ENCODE data around the gene RAD9A. TPM values are rescaled to one million over a fixed set of nuclear protein-coding genes. Genes with fewer than 3 reads are reported as not detected.

The RAD9A gene
- total RNA-seq, 1 donor from 2014 or later: 18.5 TPM

- peak within 1 kb of the TSS; percentile 18 for H3K27ac Mint-ChIP-seq (ENCODE audit: unreplicated experiment)
- DNase-seq (ENCODE audit: extremely low spot score, unreplicated experiment): no peak
- H3K4me3 Mint-ChIP-seq (ENCODE audit: unreplicated experiment): no peak within 1 kb of the TSS
- TF ChIP-seq CTCF (IDR thresholded peaks at IDR 0.05): no peak
- H3K4me1 Mint-ChIP-seq (ENCODE audit: unreplicated experiment): peaks cover 24% of the 10 kb centered on the region
- H3K9me3 Mint-ChIP-seq (ENCODE audit: unreplicated experiment): no peaks in the 10 kb centered on the region
- peaks cover 12% of the 10 kb centered on the region for H3K36me3 Mint-ChIP-seq (ENCODE audit: unreplicated experiment)
- no peaks in the 10 kb centered on the region for H3K27me3 Mint-ChIP-seq (ENCODE audit: unreplicated experiment)
Measured at GRCh38 chr11:67437082-67437808, 45.5 kb downstream of the RAD9A start, which contains the start of gene PTPRCAP. TSS of gene PTPRCAP (minus strand) at chr11:67437682. CDS start at chr11:67437619, 63 bp downstream.

- H3K27ac Mint-ChIP-seq (ENCODE audit: unreplicated experiment): no peak overlapping the region
- no peak for DNase-seq (ENCODE audit: extremely low spot score, unreplicated experiment)
- peaks cover 27% of the 10 kb centered on the region for H3K4me1 Mint-ChIP-seq (ENCODE audit: unreplicated experiment)
- TF ChIP-seq CTCF (IDR thresholded peaks at IDR 0.05): no peak
- H3K36me3 Mint-ChIP-seq (ENCODE audit: unreplicated experiment): peaks cover 12% of the 10 kb centered on the region
- H3K9me3 Mint-ChIP-seq (ENCODE audit: unreplicated experiment): no peaks in the 10 kb centered on the region
- H3K27me3 Mint-ChIP-seq (ENCODE audit: unreplicated experiment): no peaks in the 10 kb centered on the region
- H3K4me3 Mint-ChIP-seq (ENCODE audit: unreplicated experiment): no peak overlapping the region
Measured at GRCh38 chr11:67437809-67438157, 46.0 kb downstream of the RAD9A start.

- DNase-seq (ENCODE audit: extremely low spot score, unreplicated experiment): no peak
- no peaks in the 10 kb centered on the region for H3K27me3 Mint-ChIP-seq (ENCODE audit: unreplicated experiment)
- TF ChIP-seq CTCF (IDR thresholded peaks at IDR 0.05): no peak
- no peak overlapping the region for H3K4me3 Mint-ChIP-seq (ENCODE audit: unreplicated experiment)
- H3K9me3 Mint-ChIP-seq (ENCODE audit: unreplicated experiment): no peaks in the 10 kb centered on the region
- peaks cover 28% of the 10 kb centered on the region for H3K4me1 Mint-ChIP-seq (ENCODE audit: unreplicated experiment)
- no peak overlapping the region for H3K27ac Mint-ChIP-seq (ENCODE audit: unreplicated experiment)
- H3K36me3 Mint-ChIP-seq (ENCODE audit: unreplicated experiment): peaks cover 12% of the 10 kb centered on the region
Measured at GRCh38 chr11:67438158-67438902, 46.5 kb downstream of the RAD9A start.

GRCh38 chr11:67439321-67440228 is 47.8 kb downstream of the RAD9A start:
- peak; percentile 26 for TF ChIP-seq CTCF (IDR thresholded peaks at IDR 0.05)
- H3K27me3 Mint-ChIP-seq (ENCODE audit: unreplicated experiment): no peaks in the 10 kb centered on the region
- no peak overlapping the region for H3K4me3 Mint-ChIP-seq (ENCODE audit: unreplicated experiment)
- H3K9me3 Mint-ChIP-seq (ENCODE audit: unreplicated experiment): no peaks in the 10 kb centered on the region
- DNase-seq (ENCODE audit: extremely low spot score, unreplicated experiment): no peak
- H3K36me3 Mint-ChIP-seq (ENCODE audit: unreplicated experiment): peaks cover 12% of the 10 kb centered on the region
- peak overlapping the region; percentile 35 for H3K27ac Mint-ChIP-seq (ENCODE audit: unreplicated experiment)
- H3K4me1 Mint-ChIP-seq (ENCODE audit: unreplicated experiment): peaks cover 32% of the 10 kb centered on the region

Data from osteocyte (in vitro differentiated cells).